Measurements from ENCODE around the gene MCF2L2.
"Not testable (repeated sequence)": the region's sequence is repeated elsewhere in the genome, so short reads cannot be mapped to it uniquely, and the experiment has no call there.

The MCF2L2 gene

GRCh38 chr3:183468424-183468823, 40.0 kb upstream of the MCF2L2 start:
- no peak overlapping the region for H3K27ac ChIP-seq

GRCh38 chr3:183466575-183466974, 38.2 kb upstream of the MCF2L2 start:
- no peak overlapping the region for H3K27ac ChIP-seq
- TF ChIP-seq CTCF (conservative IDR thresholded peaks at IDR 0.05), result no peak

More at GRCh38 chr3:183468424-183468823, 40.0 kb upstream of the MCF2L2 start:
- TF ChIP-seq CTCF (conservative IDR thresholded peaks at IDR 0.05), result no peak

GRCh38 chr3:183465710-183466109, 37.3 kb upstream of the MCF2L2 start:
- H3K27ac ChIP-seq, result not testable (repeated sequence)

- TF ChIP-seq CTCF (conservative IDR thresholded peaks at IDR 0.05), result no peak
- no peak overlapping the region for H3K27ac ChIP-seq
Observed at GRCh38 chr3:183464480-183464879, 36.1 kb upstream of the MCF2L2 start.

- no peak overlapping the region for H3K27ac ChIP-seq
- no peak for TF ChIP-seq CTCF (conservative IDR thresholded peaks at IDR 0.05)
Observed at GRCh38 chr3:183460081-183461055, 31.9 kb upstream of the MCF2L2 start.

- no peak for TF ChIP-seq CTCF (conservative IDR thresholded peaks at IDR 0.05)
- H3K27ac ChIP-seq, result no peak overlapping the region
Observed at GRCh38 chr3:183455089-183455488, 26.7 kb upstream of the MCF2L2 start.

GRCh38 chr3:183454064-183454463, 25.6 kb upstream of the MCF2L2 start:
- TF ChIP-seq CTCF (conservative IDR thresholded peaks at IDR 0.05), result no peak
- no peak overlapping the region for H3K27ac ChIP-seq

GRCh38 chr3:183449791-183450190, 21.4 kb upstream of the MCF2L2 start:
- no peak overlapping the region for H3K27ac ChIP-seq
- no peak for TF ChIP-seq CTCF (conservative IDR thresholded peaks at IDR 0.05)

All from VCaP (cell line).